GM21825 (cell line): Measurements from ENCODE around the gene APCS.

Source experiments
- ATAC-seq: cut with Tn5 transposase; IDR thresholded peaks from one replicate; pipeline ENCODE4 v1.9.1; 2021; ENCODE audit warnings: mild to moderate bottlenecking, moderate library complexity; ENCODE audit not compliant: unreplicated experiment

Gene APCS, protein sequence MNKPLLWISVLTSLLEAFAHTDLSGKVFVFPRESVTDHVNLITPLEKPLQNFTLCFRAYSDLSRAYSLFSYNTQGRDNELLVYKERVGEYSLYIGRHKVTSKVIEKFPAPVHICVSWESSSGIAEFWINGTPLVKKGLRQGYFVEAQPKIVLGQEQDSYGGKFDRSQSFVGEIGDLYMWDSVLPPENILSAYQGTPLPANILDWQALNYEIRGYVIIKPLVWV

DNA sequence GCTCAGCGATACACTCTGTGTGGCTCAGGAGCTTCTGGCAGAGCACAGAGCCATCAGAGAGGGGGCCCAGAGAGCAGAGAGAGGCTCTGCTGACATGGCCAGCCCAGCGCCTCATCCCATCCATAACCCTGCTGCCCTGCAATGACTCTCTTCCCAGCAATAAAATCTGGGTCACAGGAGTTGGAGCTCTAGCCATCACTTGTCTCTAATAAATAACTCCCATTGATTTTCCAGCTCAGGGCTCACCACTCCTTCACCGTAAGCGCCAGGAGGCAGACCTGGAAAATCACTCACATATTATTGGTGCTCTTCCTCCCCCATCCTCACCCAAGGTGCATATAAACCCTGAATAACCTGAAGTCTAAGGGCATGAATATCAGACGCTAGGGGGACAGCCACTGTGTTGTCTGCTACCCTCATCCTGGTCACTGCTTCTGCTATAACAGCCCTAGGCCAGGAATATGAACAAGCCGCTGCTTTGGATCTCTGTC, at the start of gene APCS:
APCS (plus strand) TSS at position 366 of the 491 bp plus-strand sequence; CDS start at position 462, 96 bp downstream.
- no peak for ATAC-seq

GRCh38 chr1:159548126-159548525, 39.5 kb upstream of the APCS start:
- no peak for ATAC-seq

DNA sequence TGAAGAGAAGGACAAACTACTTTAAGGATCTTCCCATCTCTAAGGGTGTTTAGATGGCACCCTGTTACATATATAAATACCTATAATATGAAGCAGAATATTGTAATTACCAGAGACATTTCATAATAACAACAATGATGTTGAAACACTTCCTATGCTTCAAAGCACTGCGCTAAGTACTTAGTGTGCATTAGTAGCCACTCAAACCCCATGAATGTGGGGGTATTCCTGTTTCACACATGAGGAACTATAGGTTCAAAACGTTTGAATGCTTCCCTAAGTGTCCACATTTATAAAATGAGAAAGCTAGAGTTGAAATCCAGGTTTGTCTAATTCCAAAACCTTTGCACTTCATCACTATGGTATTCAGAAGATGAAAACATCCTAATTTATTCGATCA, 33.4 kb upstream of the APCS start:
- no peak for ATAC-seq

- no peak for ATAC-seq
These were observed 32.9 kb upstream of the APCS start for GRCh38 chr1:159554696-159555095.

DNA sequence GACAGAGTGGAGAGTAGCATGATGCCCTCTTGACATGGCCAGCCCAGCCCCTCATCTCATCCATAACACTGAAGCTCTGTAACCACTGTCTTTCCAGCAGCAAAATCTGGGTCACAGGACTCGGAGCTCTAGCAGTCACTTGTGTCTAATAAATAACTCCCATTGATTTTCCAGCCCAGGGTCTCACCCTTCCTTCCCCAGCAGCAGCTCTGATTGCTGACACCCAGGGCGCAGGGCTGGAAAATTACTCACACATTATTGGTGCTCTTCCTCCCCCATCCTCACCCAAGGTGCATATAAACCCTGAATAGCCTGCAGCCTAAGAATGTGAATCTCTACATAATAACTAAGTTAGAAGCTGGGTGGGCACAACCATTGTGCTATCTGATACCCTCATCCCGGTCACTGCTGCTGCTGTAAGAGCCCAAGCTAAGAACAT, 30.7 kb upstream of the APCS start:
- no peak for ATAC-seq

DNA sequence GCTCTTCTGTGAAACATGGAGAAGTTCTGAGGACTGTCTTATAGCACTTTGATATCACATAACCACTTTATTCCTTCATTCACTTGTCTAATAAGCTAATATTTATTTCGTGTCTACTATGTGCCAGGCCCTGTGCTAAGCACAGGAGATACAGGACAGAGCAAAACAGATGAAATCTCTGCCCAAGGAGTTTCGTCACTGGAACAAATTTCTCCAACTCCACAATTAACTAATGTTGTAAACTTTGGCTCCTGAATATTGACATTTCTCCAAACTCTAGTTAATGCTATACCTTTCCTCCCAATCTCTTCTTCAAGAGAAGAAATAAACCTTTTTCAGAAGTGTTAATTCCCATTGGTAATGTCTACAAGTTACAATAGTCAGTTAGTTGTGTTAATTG, 27.0 kb upstream of the APCS start:
- no peak for ATAC-seq

DNA sequence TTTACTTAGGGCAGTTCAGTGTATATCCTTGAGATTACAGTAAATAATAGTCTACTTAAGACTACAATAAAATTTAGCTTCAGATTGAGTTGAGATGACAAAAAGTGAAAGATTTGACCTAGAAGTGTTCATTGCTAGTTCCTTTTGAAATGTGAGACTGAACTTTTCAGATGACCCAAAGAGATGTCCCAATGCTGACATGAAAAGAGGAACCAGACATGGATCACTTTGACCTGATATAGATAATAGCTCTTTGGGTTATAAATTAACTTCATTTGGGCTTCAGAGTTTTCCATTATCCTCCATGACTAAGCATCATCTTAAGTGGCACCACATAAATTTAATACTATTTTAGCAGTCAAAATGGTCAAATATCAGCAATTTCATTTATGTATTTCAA, 26.1 kb upstream of the APCS start:
- no peak for ATAC-seq

- ATAC-seq = no peak
These were observed 24.9 kb upstream of the APCS start for GRCh38 chr1:159562680-159563079.

GRCh38 chr1:159577446-159577845, 10.2 kb upstream of the APCS start:
- no peak for ATAC-seq

- no peak for ATAC-seq
These were observed 7.3 kb upstream of the APCS start for GRCh38 chr1:159580340-159580739.

GRCh38 chr1:159581422-159581821, 6.2 kb upstream of the APCS start:
- ATAC-seq = no peak

DNA sequence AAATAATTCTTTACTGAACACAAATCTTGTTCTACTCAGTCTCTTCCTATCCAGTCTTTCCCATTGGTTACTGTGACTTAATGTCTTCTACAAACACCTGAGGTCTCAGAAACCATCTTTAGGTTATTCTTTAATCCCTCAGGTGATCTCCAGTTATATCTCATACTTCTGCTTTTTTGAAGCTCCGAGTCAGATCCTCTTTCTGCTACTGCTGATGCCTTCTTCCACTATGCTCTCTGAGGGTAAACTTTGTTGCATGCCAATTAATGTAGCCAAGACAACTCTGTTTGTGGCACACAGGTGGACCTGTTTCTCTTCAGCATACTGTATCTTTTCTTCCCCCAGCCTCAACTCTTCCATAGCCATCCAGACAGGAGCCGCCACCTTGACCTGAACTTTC, 3.1 kb upstream of the APCS start:
- no peak for ATAC-seq

GRCh38 chr1:159591981-159592380, 4.4 kb downstream of the APCS start:
- ATAC-seq = no peak

GRCh38 chr1:159594625-159595405, 7.2 kb downstream of the APCS start:
- ATAC-seq = no peak

GRCh38 chr1:159598196-159598595, 10.6 kb downstream of the APCS start:
- ATAC-seq = no peak

DNA sequence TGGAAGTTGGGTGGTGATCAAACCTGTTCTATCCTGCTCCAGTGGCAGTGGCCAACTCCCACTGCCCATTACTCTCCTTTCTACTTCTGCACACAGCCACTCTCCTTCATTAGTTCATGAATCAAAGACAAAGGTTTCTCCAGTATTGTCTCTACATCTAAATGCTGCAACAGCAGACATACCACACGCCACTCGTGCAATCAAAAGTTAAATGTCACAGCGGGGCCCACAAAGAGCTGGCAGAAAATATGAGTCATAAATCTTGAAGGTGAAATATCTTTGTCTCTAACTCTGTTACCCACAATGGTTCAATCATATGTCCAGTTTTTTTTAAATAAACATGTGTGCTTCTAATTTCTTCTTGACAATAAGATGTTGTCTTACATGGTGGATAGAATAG, 13.3 kb downstream of the APCS start:
- no peak for ATAC-seq

- no peak for ATAC-seq
These were observed 14.9 kb downstream of the APCS start for GRCh38 chr1:159602501-159602999.

DNA sequence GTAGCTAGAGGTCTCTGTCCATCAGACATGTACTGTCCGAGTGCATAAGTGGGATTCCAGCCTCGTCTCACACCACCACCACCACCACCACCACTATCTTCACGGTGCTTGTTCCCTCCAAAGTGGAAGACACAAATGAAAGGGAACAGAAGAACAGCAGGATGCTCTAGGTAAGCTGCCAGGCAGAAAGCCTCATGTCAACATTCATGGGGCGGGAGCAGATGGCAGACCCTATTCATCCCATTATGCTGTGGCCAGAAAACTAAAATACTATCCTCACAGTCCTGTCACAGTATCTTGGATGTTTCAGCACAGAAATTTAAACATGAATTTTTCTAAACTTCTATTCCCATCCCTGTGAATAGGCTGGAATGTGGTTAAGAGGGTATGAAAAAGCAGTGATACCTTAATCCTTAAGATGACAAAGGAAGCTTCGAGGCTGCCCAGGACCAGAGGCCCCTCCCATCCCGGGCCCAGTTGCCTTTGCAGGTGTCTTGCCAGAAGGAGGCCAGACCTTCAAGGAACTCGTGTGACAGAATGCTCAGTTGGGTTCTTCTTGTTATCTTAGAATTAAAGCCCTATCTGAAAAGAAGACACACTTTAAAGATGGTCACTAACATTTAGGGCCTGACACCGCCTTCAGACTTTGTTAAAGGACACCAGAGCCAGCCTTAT, 24.7 kb downstream of the APCS start:
- ATAC-seq = no peak

DNA sequence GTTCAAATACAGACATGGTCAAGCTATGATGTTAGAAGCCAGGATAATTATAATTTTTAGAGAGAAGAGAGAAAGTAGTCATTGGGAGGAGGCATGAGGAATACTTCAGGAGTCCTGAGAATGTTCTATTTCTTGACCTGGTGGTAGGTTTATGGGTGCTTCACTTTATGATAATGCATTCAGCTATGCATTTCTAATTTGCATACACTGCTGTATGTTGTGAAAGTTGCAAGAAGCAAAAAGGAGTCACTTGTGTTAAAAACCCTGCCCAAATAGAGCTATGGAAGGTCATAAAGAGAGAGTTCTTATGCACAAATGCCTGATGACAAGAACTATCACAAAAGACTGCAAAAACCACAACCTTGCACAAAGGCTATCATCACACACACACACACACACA, 45.3 kb downstream of the APCS start:
- no peak for ATAC-seq
